HG02970 (cell line): ENCODE results near the gene CYTH3.

Experiments
- ATAC-seq: cut with Tn5 transposase; IDR thresholded peaks from one replicate; pipeline ENCODE4 v1.9.1; 2021; ENCODE audit warnings: mild to moderate bottlenecking, moderate library complexity, moderate number of reproducible peaks; ENCODE audit not compliant: unreplicated experiment, low FRiP score

CYTH3 gene

GRCh38 chr7:6258440-6259182, 13.8 kb downstream of the CYTH3 start:
- ATAC-seq: no peak

GRCh38 chr7:6257675-6258074, 14.7 kb downstream of the CYTH3 start:
- ATAC-seq: no peak

- ATAC-seq: peak; percentile 62
Observed at GRCh38 chr7:6256677-6257535, 15.5 kb downstream of the CYTH3 start.

- ATAC-seq: no peak
Observed at GRCh38 chr7:6256109-6256483, 16.3 kb downstream of the CYTH3 start.

- ATAC-seq: no peak
Observed at GRCh38 chr7:6254866-6255265, 17.6 kb downstream of the CYTH3 start.

- ATAC-seq: no peak
Observed at GRCh38 chr7:6252748-6253147, 19.7 kb downstream of the CYTH3 start.

GRCh38 chr7:6252341-6252746, 20.1 kb downstream of the CYTH3 start:
- ATAC-seq: no peak

GRCh38 chr7:6251653-6252052, 20.8 kb downstream of the CYTH3 start:
- no peak for ATAC-seq

GRCh38 chr7:6250364-6250833, 22.0 kb downstream of the CYTH3 start:
- no peak for ATAC-seq

- ATAC-seq: no peak
Observed at GRCh38 chr7:6249043-6249442, 23.4 kb downstream of the CYTH3 start.

GRCh38 chr7:6248581-6248980, 23.8 kb downstream of the CYTH3 start:
- no peak for ATAC-seq

GRCh38 chr7:6246251-6246917, 26.0 kb downstream of the CYTH3 start:
- ATAC-seq: no peak

- no peak for ATAC-seq
Observed at GRCh38 chr7:6244021-6244420, 28.4 kb downstream of the CYTH3 start.

- ATAC-seq: no peak
Observed at GRCh38 chr7:6243168-6243567, 29.3 kb downstream of the CYTH3 start.

GRCh38 chr7:6242561-6242960, 29.9 kb downstream of the CYTH3 start:
- ATAC-seq: no peak

GRCh38 chr7:6241607-6241973, 30.8 kb downstream of the CYTH3 start:
- ATAC-seq: no peak

GRCh38 chr7:6238309-6238925, 34.0 kb downstream of the CYTH3 start:
- no peak for ATAC-seq

GRCh38 chr7:6237730-6238129, 34.7 kb downstream of the CYTH3 start:
- ATAC-seq: no peak

GRCh38 chr7:6237011-6237410, 35.4 kb downstream of the CYTH3 start:
- ATAC-seq: no peak

- ATAC-seq: no peak
Observed at GRCh38 chr7:6235029-6235871, 37.2 kb downstream of the CYTH3 start.
